Activated CD4-positive, alpha-beta T cell treated with anti-CD3 and anti-CD28 coated beads, Interleukin-2, Interleukin-6, amounts not matched to agents 100 ng/mL and 50 ng/mL, durations not matched to agents 16 hours and 8 hours (primary cell): Measurements from ENCODE around the gene FAM13C.
"Not testable (repeated sequence)": the region's sequence is repeated elsewhere in the genome, so short reads cannot be mapped to it uniquely, and the experiment has no call there.

ENCODE experiments used
- DNase-seq: peaks from one replicate; pipeline ENCODE4 v3.0.0-alpha.2; 2020

The FAM13C gene

DNA sequence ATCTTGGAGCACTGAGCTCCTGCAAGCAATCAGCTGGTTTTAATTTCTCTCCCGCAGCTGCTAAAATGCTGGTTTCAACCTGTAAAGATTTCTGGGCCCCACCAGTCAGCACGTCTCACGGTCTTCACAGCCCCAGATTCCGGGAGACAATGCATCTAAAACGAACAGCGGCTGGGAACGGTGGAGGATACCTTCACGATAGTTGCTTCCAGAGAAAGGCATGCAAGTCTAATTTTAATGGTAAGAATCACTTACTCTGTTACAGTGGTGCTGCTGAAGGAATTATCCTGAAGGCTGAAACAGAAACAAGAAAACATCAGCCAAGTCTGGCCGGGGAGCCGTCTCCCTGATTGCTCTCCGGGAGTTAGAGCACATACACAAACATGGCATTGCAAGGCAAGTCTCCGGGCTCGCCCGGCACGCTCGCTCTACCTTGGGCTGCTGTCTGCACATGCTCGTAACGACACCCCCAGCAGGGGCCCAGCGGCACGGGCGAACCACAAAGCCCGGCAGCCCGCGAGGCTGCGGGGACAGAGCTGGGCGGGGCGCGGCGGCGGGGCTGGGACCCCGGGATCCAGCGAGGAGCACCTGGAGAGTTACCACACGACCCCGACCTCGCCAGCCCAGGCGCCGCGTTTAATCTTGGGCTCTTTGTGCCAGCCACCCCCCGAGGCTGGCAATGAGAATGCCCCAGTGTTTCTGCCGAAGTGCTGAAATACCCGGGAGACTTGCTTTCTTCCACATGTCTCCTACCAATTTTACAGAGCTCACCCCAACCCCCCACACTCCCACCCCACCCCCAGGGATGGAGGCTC lies at the start of gene FAM13C:
Gene FAM13C, minus strand, starts transcription at position 406 of the 815 bp plus-strand sequence. Its CDS starts 89 bp downstream, at position 317.
- DNase-seq = peak; percentile 31

DNA sequence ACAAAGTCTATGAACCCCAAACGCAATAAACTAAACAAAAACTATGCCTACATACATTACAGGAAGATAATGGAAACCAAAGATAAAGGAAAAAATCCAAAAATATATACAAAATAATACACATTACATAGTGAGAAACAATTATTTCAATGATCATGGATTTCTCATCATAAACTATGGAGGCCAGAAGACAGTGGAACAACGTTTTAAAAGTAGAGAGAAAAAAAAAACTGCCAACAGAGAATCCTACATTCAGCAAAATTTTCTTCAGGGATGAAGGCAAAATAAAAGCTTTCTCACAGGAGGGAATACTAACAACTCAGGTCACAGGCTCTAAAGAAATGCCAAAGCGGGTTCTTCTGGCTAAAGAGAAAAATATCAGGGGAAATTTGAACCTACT lies 42.9 kb upstream of the FAM13C start:
- no peak for DNase-seq

DNA sequence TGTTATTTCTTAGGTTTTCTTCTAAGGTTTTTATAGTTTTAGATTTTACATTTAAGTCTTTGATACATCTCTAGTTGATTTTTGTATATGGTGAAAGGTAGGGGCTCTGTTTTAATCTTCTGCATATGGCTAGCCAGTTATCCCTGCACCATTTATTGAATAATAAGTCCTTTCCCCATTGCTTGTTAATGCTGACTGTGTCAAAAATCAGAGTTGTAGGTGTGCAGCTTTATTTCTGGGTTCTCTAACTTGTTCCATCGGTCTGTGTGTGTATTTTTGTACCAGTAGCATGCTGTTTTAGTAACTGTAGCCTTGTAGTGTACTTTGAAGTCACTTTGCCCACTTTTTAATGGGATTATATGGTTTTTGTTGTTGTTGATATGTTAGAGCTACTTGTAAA lies 37.9 kb upstream of the FAM13C start:
- no peak for DNase-seq

DNA sequence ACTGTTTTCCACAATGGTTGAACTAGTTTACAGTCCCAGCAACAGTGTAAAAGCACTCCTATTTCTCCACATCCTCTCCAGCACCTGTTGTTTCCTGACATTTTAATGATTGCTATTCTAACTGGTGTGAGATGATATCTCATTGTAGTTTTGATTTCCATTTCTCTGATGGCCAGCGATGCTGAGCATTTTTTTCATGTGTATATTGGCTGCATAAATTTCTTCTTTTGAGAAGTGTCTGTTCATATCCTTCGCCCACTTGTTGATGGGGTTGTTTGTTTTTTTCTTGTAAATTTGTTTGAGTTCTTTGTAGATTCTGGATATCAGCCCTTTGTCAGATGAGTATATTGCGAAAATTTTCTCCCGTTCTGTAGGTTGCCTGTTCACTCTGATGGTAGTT lies 37.0 kb upstream of the FAM13C start:
- DNase-seq = not testable (repeated sequence)

DNA sequence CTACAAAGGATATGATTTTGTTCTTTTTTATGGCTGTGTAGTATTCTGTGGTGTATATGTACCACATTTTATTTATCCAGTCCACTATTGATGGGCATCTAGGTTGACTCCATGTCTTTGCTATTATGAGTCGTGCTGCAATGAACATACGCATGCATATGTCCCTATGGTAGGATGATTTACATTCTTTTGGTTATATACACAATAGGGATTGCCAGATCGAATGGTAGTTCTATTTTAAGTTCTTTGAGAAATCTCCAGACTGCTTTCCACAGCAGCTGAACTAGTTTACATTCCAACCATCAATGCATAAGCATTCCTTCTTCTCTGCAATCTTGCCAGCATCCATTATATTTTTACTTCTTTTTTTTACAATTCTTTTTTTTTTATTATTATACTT lies 35.6 kb upstream of the FAM13C start:
- DNase-seq = no peak

DNA sequence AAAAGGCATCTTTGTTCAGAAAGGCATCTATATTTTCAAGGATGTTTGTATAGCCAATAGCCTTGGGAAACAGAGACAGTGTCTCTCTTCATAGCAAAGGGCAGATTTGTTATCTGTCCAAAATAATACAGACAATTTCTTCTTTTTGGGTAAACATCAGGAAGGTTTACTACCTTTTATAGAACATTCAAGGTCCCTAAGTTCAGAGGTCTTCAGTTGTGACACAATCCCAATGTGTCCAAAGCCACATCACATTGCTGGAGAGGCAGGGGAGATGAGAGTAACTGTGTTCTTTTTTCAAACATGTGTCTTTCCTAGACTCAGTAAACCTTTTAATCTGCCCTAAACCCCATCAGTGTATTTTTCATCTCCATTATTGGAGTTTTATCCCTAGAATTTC lies 33.6 kb upstream of the FAM13C start:
- DNase-seq = no peak

DNA sequence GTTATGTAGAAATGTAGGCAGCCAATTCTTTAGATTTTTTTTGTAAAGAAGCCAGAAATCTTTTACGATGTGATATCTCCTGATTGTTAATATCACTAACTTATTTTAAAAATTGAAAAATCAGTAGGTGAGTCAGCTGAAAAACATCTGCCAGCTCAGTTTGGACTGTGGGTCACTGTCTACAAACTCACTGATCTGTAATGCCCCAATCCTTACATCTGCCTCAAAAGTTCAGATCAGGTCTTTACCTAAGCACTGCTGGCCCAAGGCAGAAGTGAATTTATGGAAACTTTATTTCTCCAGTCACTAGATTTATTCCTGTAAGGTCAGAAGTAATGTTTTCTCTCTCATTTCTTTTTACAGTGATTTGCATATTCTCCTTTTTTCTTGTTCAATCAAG lies 31.0 kb upstream of the FAM13C start:
- DNase-seq = no peak

DNA sequence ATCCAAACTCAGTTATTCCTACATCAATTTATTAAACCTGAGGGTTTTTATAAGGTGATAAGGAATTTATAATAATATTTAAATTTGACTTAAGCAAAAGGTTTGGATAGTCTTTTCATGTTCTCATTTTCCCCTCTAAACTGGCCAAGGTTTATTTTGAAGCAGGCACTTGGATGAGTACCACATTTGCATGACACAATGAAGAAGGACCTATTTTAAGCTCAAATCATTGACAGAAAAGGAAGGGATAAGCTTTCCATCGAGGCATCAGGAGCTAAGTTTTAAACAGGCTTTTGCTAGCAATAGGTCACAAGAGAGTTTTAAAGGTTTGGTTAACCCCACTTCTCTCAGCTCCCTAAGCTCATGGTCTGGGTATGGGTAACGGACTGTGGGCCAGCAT lies 28.7 kb upstream of the FAM13C start:
- no peak for DNase-seq

DNA sequence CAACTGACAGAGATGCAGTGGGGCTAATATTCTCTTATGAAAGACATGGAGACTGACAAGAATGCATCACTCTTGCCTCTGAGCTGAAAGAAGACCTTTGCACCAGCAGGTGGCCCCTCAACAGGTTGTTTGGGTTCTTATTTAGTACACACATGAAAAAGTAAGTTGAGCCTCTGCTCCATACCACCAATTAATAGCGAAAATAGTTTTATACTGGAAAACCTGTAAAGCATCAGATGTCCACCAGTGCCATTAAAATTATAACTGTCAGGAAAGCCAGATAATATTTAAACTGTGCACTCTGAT lies 26.3 kb upstream of the FAM13C start:
- no peak for DNase-seq

DNA sequence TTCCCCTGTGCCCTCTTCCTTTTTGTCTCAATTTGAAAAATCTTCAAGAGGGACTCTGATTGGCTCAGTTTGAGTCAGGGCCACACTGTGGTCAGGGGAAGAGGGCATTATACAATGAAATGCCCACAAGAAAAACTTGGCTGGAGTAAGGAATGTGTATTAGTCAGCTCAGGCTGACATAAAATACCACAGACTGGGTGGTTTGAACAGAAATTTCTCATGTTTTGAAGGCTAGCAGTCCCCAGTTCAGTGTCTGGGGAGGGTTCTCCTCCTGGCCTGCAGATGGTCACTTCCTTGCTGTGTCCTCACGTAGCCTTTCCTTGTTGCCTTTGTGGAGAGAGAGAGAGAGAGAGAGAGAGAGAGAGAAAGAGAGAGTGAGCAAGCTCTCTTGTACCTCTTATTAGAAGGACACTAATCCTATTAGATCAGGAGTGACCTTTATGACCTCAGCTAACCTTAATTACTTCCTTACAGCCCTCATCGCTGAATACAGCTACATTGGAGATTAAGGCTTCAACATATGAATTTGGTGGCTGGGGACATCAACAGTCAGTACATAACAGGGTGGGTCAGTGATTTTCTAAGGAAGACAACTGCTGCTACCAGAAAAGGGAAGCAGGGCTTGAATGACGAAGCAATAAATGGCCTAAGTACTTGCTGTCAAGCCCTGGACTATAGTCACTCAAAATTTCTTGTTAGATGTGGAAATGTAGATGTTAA lies 25.8 kb upstream of the FAM13C start:
- no peak for DNase-seq

DNA sequence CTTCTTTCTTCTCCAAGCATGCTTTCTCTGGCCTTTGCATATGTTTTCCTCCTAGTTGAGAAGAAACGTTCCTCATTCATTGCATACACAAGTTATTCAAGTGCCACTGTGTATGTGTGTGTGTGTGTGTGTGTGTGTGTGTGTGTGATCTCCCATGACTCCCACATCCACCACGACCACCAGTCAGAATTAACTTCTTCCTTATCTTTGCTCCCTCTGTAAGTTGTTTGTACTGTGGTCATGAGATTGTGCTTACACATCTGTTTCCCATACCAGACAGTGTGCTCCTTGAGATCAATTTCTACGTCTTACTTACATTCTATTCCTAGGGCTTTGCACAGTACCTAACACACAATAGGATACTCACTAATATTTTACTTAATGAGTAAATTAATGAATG lies 22.4 kb upstream of the FAM13C start:
- DNase-seq = no peak

DNA sequence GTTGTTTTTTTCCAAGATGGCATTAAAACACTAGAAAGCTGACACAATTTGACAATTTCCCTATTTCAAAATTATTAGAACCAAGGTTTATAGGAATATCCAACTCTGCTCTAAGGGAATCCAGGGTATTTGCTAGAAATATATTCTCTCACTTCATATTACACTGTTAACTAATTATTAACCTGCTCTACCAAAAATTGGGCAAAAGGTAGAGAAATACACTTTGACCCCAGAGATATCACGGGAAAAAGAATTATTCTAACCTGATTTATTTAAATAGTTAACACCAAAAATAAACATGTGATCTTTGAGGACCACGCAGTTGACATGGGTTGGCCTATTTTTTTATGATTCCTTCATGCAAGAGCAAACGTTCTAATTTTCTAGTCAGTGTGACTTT lies 21.6 kb upstream of the FAM13C start:
- no peak for DNase-seq

DNA sequence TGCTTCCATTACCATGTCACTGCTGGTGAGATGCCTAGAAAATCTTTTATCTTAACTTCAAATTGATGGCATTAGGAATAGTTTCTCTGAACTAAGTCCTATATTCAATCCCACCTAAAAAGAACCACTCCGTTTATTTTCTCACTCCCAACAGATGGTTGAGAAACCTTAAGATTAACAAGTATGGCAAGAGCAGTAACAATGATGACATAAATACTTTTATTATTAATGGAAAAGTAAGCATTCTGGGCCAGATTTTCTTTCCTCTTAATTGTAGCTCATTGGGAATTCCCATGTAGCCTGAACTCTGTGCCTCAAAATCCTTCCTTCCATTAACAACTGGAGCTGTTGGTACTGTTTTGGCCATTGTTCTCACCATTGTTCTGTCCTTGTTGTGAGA lies 21.1 kb upstream of the FAM13C start:
- no peak for DNase-seq

DNA sequence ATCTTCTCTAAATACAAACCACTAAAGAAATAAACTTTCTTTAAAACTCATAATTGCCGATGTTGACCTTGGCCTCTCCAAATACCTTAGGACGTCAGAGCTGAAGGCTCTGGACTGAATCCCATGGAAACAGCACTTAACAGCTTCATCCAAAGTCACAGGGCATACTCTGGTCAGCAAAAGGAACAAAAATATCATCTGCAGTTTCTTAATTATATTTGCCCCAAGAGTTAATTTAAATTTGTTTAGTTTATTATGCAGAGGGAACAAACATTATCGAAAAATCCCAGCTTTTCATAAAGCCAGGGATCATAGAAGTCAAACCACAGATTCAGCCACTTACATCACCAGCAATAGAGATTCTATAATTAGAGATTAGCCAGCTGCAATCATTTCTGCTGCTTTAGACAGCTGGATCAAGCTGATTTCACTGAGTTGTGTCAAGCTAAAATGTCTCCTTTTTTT lies 20.5 kb upstream of the FAM13C start:
- DNase-seq = no peak

DNA sequence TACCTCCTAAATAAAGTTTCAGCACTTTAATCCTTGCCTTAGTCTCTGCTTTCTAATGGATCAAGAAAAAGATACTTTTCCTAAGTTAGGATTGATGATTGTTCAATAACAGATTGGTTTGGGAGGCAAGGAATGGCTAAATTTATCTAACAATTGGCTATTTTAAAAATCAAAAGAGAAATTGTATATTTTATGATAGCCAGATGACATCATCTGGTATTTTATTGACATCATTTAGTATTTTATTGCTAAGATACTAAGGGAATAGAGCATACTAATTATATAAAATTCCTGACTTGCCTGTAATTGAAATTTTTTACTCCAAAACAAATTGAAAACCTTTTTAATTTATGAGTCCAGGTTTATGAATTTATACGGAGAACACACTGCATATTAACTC lies 19.3 kb upstream of the FAM13C start:
- no peak for DNase-seq

DNA sequence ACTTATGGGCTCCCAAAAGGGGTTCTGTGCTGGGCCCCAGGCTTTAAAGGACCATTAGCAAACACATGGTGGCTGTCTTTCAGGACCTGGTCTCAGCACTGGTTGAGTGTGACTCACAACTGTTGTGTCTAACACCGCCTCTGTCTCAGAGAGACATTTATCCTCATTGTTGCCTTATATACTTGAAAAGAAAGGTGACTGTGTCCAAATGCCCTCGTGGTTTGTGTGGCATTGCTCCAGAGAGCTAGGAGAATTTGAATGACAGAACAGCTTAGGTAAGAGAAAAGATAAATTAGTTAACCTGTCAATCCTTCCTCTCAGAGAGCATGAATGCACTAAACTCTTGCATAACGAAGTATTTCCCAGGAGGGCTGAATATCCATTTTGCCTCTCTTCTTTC lies 14.5 kb upstream of the FAM13C start:
- no peak for DNase-seq

DNA sequence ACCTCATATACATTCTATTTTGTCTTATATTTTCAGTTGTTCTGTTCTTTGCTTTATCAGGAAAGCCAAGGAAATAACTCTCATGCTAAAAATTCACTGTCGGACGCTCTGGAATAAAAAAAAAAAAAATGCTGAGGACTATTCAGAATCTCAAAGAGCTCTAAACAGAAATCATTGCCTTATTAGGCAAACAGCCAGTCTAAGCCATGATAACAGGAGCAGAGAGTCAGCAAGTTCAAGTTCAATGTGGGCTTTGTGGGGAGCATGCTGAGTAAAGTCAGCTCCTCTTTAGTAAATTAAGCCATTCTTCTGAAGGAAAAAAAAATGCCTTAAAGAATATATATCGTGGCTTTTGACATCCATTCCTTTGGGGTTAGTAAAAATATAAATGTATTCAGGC lies 13.6 kb upstream of the FAM13C start:
- no peak for DNase-seq

DNA sequence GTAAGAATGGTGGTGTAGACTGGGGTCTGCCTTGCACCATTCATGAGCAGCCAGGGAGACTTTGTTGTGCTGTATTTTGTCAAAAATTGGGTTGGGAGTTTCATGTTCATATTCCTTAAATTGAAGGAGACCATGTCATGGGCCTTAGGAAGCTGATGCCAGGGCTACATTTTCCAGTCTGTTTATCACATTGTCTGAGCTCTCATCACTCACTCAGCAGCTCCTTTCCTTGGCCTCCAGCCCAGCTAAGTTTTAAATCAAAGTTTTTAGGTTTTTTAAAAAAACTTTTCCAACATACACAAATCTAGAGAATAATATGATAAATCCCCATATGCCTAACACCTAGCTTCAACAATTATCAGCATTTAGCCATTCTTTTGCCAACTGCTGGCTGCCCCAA lies 12.6 kb upstream of the FAM13C start:
- DNase-seq = no peak

DNA sequence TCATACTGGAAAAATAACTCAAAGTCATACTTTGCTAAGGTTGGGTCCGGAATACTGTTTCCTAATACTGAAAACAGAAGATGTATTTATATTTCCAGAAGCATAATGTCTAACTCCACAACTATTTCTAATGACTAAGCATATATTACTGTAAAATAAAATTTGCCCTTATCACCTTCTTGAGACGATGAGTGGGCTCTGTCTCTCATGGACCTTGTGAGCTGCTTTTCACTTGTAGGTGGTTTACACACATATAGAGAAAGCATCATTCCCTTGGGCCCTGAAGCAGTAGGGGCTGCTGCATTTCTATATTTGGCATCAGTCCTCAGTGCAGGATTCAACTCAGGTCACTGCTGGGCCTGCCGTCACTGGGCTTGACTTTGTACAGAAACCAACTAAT lies 10.7 kb upstream of the FAM13C start:
- no peak for DNase-seq

DNA sequence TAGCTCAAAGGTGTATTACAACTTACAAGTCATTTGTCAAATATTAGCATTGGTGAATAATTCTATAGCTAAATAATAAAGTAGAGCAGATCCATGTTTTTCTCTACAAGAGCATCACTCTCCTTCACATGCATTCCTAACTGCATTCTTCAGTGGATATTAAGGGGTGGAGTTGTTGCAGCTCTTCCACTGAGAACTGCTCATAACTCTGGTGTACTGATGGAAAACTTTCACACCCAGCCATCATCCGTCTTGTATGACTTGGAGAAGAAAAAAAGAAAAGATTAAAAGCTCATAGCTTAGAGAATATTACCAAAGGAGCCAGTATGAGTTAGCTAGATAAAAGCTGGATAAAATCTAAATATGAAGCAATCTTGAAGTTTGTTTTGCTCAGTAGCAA lies 10.2 kb upstream of the FAM13C start:
- no peak for DNase-seq

DNA sequence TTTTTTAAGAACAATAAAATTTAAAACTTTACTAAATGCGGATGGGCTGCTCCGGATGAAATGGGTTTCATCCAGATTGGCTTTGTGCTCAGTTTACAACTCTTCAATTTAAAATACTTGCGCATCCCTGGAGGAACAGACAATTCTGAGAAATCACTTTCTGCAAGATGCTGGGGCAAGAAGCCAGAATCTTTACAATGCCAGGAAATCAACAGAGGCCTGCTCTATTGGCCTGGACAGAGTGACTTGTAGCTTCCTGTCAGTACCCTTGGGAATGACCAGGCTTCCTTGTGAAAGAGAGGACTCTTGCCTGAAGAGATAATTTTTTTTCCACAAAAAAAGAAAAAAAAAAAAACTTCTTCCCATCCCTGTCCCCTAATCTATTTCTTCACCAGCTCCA lies 3.9 kb upstream of the FAM13C start:
- no peak for DNase-seq

DNA sequence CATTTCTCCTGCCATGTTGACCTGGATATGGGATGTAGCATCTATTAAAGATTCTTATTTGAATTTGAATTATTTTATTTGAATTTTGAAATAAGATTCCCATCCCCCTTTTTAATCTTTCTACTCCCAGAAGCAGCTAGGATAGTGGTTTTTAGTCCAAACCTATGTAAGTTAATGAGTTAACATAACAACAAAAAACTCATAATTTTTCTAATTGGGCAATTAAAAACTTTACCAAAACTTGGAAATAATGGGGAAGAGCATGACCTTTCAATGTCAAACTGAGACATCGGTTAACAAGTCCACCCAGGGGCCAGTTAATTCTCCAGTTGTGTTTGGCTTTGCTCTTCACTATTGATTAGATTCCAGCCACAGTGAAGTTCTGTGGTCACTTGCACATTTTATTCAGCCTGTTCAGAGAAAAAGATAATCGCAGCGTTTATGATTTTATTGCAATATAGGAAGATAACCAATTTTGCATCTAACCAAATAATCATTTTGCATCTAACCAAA lies 1.2 kb upstream of the FAM13C start:
- DNase-seq = no peak

DNA sequence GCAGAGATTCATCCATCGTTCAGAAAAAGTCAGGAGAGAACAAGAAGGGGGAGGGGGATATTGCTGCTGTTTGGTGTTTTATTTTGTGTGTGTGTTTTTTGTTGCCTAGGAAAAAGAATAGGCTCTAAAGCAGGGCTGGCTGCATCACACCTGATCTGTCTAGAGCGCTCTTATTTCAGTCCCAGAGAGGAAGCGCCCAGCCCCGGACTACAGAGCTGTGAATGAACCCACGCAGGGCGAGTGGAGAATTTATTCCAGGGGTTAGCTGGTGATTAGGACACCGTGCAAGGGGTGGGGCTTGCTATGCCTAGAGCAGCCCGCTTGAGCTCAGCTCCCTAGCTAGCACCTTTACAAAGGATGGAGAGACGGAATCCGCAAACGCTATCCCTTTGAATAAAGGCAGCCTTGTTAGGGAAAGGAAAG lies 621 bp upstream of the FAM13C start:
- no peak for DNase-seq

DNA sequence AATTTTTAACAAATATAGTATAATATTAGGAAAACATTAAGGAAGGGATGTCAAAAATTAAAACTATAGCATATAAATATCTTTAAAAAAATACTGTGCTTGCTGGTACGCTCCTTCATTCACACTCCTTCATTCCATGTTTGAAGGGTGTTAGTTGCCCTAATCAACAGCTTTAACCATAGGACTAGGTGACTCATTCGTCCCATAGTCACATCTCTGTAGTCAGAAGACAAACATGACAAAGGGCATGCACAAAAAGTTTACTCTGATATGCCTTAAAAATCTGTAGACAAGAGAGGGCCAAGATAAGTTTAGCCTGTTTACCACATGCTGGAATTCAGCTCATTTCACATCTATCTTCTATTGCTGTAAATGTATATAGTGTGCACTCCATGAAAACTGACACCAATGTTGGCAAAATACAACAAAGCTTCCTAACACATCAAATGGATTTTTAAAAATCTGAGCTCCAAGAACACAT lies 646 bp downstream of the FAM13C start:
- peak; percentile 2 for DNase-seq
